Activated CD4-positive, alpha-beta T cell treated with anti-CD3 and anti-CD28 coated beads for 24 hours (primary cell): ENCODE data around the gene PMVK.

Experiments used
- DNase-seq, 2 donors: peaks; one replicate each; pipeline ENCODE4 v3.0.0-alpha.2; 2020; ENCODE audit warnings: low read depth in 2 of 2

The PMVK gene

GRCh38 chr1:154878371-154879037 lies 58.0 kb downstream of the PMVK start:
- DNase-seq, result peak; percentile 59 to 68

GRCh38 chr1:154877370-154877974 lies 59.0 kb downstream of the PMVK start:
- DNase-seq, result no peak

- DNase-seq, result no peak
These were observed 59.6 kb downstream of the PMVK start for GRCh38 chr1:154876842-154877369.
